DMS53 (cell line): ENCODE results near the gene IL19.
"Not testable (repeated sequence)": the region's sequence is repeated elsewhere in the genome, so short reads cannot be mapped to it uniquely, and the experiment has no call there.

Experiments used
- DNase-seq: peaks from one replicate; lab custom pipeline; 2025; lab: John Stamatoyannopoulos, UW

IL19 gene

GRCh38 chr1:206741142-206741701, 29.4 kb upstream of the IL19 start:
- DNase-seq = no peak

- DNase-seq = no peak
Measured at GRCh38 chr1:206742719-206743383, 27.7 kb upstream of the IL19 start.

GRCh38 chr1:206744683-206745082, 25.9 kb upstream of the IL19 start:
- no peak for DNase-seq

GRCh38 chr1:206745301-206745700, 25.3 kb upstream of the IL19 start:
- no peak for DNase-seq

GRCh38 chr1:206748348-206749030, 22.1 kb upstream of the IL19 start:
- no peak for DNase-seq

GRCh38 chr1:206751891-206752290, 18.7 kb upstream of the IL19 start:
- DNase-seq = no peak

GRCh38 chr1:206752481-206752880, 18.1 kb upstream of the IL19 start:
- DNase-seq = no peak

GRCh38 chr1:206753141-206753540, 17.4 kb upstream of the IL19 start:
- no peak for DNase-seq

GRCh38 chr1:206754011-206754410, 16.6 kb upstream of the IL19 start:
- no peak for DNase-seq

GRCh38 chr1:206757524-206758266, 12.9 kb upstream of the IL19 start:
- DNase-seq = no peak

GRCh38 chr1:206760590-206760989, 10.0 kb upstream of the IL19 start:
- no peak for DNase-seq

GRCh38 chr1:206761159-206761768, 9.3 kb upstream of the IL19 start:
- DNase-seq = no peak

GRCh38 chr1:206762741-206763364, 7.7 kb upstream of the IL19 start:
- not testable (repeated sequence) for DNase-seq

- not testable (repeated sequence) for DNase-seq
Measured at GRCh38 chr1:206765771-206766170, 4.8 kb upstream of the IL19 start.

GRCh38 chr1:206766251-206766856, 4.2 kb upstream of the IL19 start:
- peak; percentile 79 for DNase-seq

GRCh38 chr1:206768472-206769303, 1.9 kb upstream of the IL19 start:
- DNase-seq = no peak

- peak; percentile 25 for DNase-seq
Measured at GRCh38 chr1:206769304-206769731, 1.3 kb upstream of the IL19 start.

GRCh38 chr1:206771338-206771692, 742 bp downstream of the IL19 start:
- DNase-seq = no peak

GRCh38 chr1:206772243-206772937, 1.8 kb downstream of the IL19 start, which contains the start of gene IL10:
TSS of gene IL10 (minus strand) at chr1:206772494. CDS start at chr1:206772435, 59 bp downstream.
- DNase-seq = no peak

- no peak for DNase-seq
Measured at GRCh38 chr1:206774093-206774492, 3.5 kb downstream of the IL19 start.
